Adipocyte (in vitro differentiated cells): ENCODE data around the gene SH3TC2.

Experiments used
- DNase-seq: peaks from one replicate; pipeline ENCODE4 v3.0.0-alpha.2; 2015; ENCODE audit warnings: low read depth
- H3K27me3 ChIP-seq: replicated peaks from 2 replicates; pipeline ENCODE4 v1.7.0; 2013; ENCODE audit warnings: mild to moderate bottlenecking, low read length, moderate library complexity; ENCODE audit not compliant: control insufficient read depth, insufficient read depth
- H3K36me3 ChIP-seq: 2 replicates; pipeline ENCODE4 v1.7.0; 2013; ENCODE audit warnings: low read length, mild to moderate bottlenecking, moderate library complexity; ENCODE audit not compliant: control insufficient read depth, insufficient read depth, severe bottlenecking
- H3K4me1 ChIP-seq: 2 replicates; pipeline ENCODE4 v1.7.0; 2013; ENCODE audit warnings: mild to moderate bottlenecking, low read length, moderate library complexity; ENCODE audit not compliant: control insufficient read depth, insufficient read depth
- H3K4me3 ChIP-seq: 2 replicates; pipeline ENCODE4 v1.7.0; 2013; ENCODE audit warnings: mild to moderate bottlenecking, low read length, moderate library complexity
- H3K9ac ChIP-seq: 2 replicates; pipeline ENCODE4 v1.7.0; 2013; ENCODE audit warnings: mild to moderate bottlenecking, low read length, moderate library complexity
- H3K9me3 ChIP-seq: 2 replicates; pipeline ENCODE4 v1.7.0; 2013; ENCODE audit warnings: mild to moderate bottlenecking, low read length, moderate library complexity; ENCODE audit not compliant: control insufficient read depth

Gene SH3TC2

DNA sequence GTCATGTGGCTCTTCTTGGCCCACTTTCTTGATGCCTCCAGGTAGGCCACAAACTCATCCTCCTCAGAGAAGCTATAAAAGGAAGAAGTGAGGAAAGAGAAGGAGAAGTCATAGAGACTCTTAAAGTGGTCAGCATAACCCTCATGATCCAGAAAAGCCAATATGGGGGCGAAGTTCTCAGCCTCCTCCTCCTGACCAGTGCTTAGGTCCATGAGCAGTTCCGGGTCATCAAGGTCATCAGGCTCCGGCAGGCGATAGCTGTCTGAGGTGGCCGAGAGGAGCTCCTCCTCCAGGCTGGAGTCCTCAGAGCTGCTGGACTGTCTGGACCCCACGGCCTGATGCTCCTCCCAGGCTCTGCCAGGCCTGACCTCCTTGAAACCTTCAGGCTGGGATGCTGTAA lies 34.7 kb downstream of the SH3TC2 start:
- DNase-seq: no peak
- Histone ChIP-seq H3K9me3 (no peaks in the 10 kb centered on the region), H3K4me3 (no peak overlapping the region), H3K9ac (no peak overlapping the region), H3K27me3 (no peaks in the 10 kb centered on the region), H3K36me3 (no peaks in the 10 kb centered on the region), H3K4me1 (peaks cover 4% of the 10 kb centered on the region)

DNA sequence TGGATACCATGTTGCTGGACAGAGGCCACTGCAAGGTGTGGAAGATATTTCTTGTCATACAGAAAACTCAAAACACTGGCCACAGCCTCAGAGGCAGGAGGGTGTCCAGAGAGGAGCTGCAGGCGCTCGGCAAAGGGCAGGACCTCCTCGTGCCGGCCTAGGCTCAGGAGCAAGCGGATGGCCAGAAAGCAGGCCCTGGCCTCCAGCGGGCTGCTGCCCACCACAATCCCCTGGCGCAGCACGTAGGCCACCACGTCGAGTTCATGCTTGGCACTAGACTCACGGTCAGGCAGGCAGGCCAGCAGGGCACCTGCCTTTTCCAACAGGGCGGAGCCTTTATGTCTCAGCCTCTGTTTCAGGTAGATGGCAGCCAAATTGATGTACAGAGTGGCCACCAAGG lies 35.2 kb downstream of the SH3TC2 start:
- Histone ChIP-seq H3K9me3 (no peaks in the 10 kb centered on the region), H3K27me3 (no peaks in the 10 kb centered on the region), H3K4me3 (no peak overlapping the region), H3K9ac (no peak overlapping the region), H3K36me3 (no peaks in the 10 kb centered on the region), H3K4me1 (peaks cover 4% of the 10 kb centered on the region)
- no peak for DNase-seq

GRCh38 chr5:149024943-149025342 lies 37.9 kb downstream of the SH3TC2 start:
- DNase-seq: no peak
- H3K9ac ChIP-seq: no peak overlapping the region
- H3K4me3 ChIP-seq: no peak overlapping the region
- no peaks in the 10 kb centered on the region for H3K27me3 ChIP-seq
- H3K9me3 ChIP-seq: no peaks in the 10 kb centered on the region
- no peaks in the 10 kb centered on the region for H3K4me1 ChIP-seq
- no peaks in the 10 kb centered on the region for H3K36me3 ChIP-seq

GRCh38 chr5:149024477-149024876 lies 38.4 kb downstream of the SH3TC2 start:
- no peak overlapping the region for H3K9ac ChIP-seq
- no peaks in the 10 kb centered on the region for H3K9me3 ChIP-seq
- peaks cover 4% of the 10 kb centered on the region for H3K4me1 ChIP-seq
- H3K36me3 ChIP-seq: no peaks in the 10 kb centered on the region
- H3K27me3 ChIP-seq: no peaks in the 10 kb centered on the region
- no peak overlapping the region for H3K4me3 ChIP-seq
- DNase-seq: no peak

- DNase-seq: no peak
- H3K9ac ChIP-seq: no peak overlapping the region
- H3K9me3 ChIP-seq: no peaks in the 10 kb centered on the region
- no peaks in the 10 kb centered on the region for H3K27me3 ChIP-seq
- H3K4me1 ChIP-seq: peaks cover 16% of the 10 kb centered on the region
- no peaks in the 10 kb centered on the region for H3K36me3 ChIP-seq
- no peak overlapping the region for H3K4me3 ChIP-seq
Observed at GRCh38 chr5:149022200-149022599, 40.7 kb downstream of the SH3TC2 start.

DNA sequence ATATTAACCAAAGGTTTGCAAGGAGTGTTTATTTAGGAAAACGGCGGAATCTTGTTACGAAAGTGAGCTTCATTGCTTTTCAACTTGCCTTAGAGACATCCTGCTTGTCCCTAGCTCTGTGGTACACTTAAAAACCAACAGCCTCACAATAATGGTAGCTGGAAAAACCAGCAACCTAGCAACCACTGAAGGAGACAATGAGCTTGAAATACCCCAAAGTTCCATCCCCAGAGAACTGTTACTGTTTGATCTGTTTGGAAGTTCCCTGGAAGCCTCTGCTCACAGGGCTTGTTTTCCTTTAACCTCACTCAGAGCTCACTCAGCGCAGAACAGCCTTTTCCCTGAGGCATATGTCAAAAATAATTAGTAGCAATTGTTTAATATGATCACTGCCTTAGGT lies 43.2 kb downstream of the SH3TC2 start:
- peaks cover 16% of the 10 kb centered on the region for H3K4me1 ChIP-seq
- H3K4me3 ChIP-seq: no peak overlapping the region
- no peaks in the 10 kb centered on the region for H3K27me3 ChIP-seq
- DNase-seq: no peak
- no peaks in the 10 kb centered on the region for H3K9me3 ChIP-seq
- no peaks in the 10 kb centered on the region for H3K36me3 ChIP-seq
- H3K9ac ChIP-seq: no peak overlapping the region

DNA sequence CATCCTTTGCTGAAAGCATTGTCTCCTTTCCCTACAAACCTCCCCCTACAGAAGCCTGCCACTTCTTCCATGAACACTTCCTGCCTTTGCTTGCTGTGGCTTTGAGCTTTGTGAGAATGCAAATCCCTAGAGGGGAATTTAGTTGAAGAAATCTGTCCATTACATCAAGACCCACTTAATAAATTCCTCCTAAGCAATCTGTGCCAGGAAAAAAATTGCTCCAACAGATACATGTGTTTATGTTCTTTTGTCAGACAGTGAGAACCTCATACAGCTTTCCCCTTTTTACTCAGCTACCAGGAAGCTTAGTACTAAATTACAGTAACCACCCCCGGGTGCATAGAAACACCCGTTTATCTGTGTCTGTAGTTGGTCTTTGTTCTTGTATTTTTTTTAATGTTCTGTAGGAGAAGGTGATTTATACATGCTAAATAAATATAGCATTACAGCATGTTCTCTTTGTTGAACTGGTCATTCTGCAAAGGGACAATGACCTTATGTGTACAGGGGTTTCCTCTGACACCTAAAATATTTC lies 43.9 kb downstream of the SH3TC2 start:
- no peak for DNase-seq
- H3K9ac ChIP-seq: no peak overlapping the region
- no peak overlapping the region for H3K4me3 ChIP-seq
- H3K27me3 ChIP-seq: no peaks in the 10 kb centered on the region
- H3K4me1 ChIP-seq: peaks cover 16% of the 10 kb centered on the region
- H3K36me3 ChIP-seq: no peaks in the 10 kb centered on the region
- no peaks in the 10 kb centered on the region for H3K9me3 ChIP-seq

DNA sequence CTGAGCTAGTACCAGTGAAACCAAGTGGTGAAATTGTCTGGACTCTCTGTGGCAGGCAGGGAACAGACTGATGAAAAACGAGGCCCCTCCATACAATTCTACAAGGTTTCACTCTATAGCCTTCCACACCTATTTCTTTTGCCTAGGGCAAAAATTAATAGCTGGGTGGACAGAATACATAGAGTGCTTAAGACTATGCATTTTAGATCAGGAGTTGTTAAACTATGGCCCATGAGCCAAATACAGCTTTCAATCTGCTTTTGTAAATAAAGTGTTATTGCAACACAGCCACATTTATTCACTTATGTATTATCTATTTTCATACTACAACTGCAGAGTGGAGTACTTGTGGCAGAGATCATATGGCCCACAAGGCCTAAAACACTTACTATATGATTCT lies 45.2 kb downstream of the SH3TC2 start:
- Histone ChIP-seq H3K9ac (no peak overlapping the region), H3K9me3 (no peaks in the 10 kb centered on the region), H3K27me3 (no peaks in the 10 kb centered on the region), H3K4me1 (peaks cover 16% of the 10 kb centered on the region), H3K4me3 (no peak overlapping the region), H3K36me3 (no peaks in the 10 kb centered on the region)
- no peak for DNase-seq

- H3K36me3 ChIP-seq: no peaks in the 10 kb centered on the region
- no peak overlapping the region for H3K4me3 ChIP-seq
- H3K4me1 ChIP-seq: peaks cover 16% of the 10 kb centered on the region
- H3K9ac ChIP-seq: no peak overlapping the region
- DNase-seq: no peak
- no peaks in the 10 kb centered on the region for H3K9me3 ChIP-seq
- H3K27me3 ChIP-seq: peaks cover 4% of the 10 kb centered on the region
Observed at GRCh38 chr5:149015561-149015960, 47.3 kb downstream of the SH3TC2 start.

- H3K4me1 ChIP-seq: peaks cover 16% of the 10 kb centered on the region
- no peak overlapping the region for H3K9ac ChIP-seq
- H3K36me3 ChIP-seq: no peaks in the 10 kb centered on the region
- H3K4me3 ChIP-seq: no peak overlapping the region
- H3K9me3 ChIP-seq: no peaks in the 10 kb centered on the region
- DNase-seq: no peak
- peaks cover 7% of the 10 kb centered on the region for H3K27me3 ChIP-seq
Observed at GRCh38 chr5:149015126-149015525, 47.7 kb downstream of the SH3TC2 start.

DNA sequence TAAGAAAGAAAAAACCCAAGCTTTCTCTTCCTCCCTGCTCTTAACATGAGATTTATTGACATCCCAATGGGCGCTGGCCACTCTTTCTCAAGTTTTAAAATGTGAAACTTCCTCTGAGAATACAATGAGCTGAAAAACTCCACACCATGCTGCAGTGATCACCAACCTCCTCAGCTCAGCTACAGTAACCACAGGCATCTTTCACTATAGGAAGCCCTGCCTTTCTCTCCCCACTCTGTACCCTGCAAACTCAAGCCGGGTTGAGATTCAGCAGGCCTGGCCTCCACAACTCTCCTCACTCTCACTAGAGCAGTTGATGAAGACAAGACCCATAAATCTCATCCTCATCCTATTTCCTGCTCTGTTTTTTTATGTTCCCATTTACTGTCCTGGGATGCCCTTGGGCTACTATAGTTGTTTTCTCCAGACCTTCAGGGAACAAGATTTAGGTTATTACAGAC lies 48.3 kb downstream of the SH3TC2 start:
- Histone ChIP-seq H3K9me3 (no peaks in the 10 kb centered on the region), H3K4me3 (no peak overlapping the region), H3K27me3 (peaks cover 10% of the 10 kb centered on the region), H3K9ac (no peak overlapping the region), H3K4me1 (peaks cover 13% of the 10 kb centered on the region), H3K36me3 (no peaks in the 10 kb centered on the region)
- DNase-seq: no peak

GRCh38 chr5:149013796-149014195 lies 49.1 kb downstream of the SH3TC2 start:
- no peaks in the 10 kb centered on the region for H3K9me3 ChIP-seq
- peaks cover 5% of the 10 kb centered on the region for H3K4me1 ChIP-seq
- no peak overlapping the region for H3K9ac ChIP-seq
- peaks cover 14% of the 10 kb centered on the region for H3K27me3 ChIP-seq
- no peak for DNase-seq
- no peaks in the 10 kb centered on the region for H3K36me3 ChIP-seq
- H3K4me3 ChIP-seq: no peak overlapping the region
